NOMO-1 treated with DMSO at 0.1 percent for 48 hours (cell line): Measurements from ENCODE around the gene DNAJC6.
A peak's percentile ranks its signal among the peaks of the same experiment; 100 is the strongest.

Source experiments
- DNase-seq: peaks from one replicate; lab custom pipeline; 2025; ENCODE audit not compliant: unreplicated experiment; lab: John Stamatoyannopoulos, UW

DNAJC6 gene

DNA sequence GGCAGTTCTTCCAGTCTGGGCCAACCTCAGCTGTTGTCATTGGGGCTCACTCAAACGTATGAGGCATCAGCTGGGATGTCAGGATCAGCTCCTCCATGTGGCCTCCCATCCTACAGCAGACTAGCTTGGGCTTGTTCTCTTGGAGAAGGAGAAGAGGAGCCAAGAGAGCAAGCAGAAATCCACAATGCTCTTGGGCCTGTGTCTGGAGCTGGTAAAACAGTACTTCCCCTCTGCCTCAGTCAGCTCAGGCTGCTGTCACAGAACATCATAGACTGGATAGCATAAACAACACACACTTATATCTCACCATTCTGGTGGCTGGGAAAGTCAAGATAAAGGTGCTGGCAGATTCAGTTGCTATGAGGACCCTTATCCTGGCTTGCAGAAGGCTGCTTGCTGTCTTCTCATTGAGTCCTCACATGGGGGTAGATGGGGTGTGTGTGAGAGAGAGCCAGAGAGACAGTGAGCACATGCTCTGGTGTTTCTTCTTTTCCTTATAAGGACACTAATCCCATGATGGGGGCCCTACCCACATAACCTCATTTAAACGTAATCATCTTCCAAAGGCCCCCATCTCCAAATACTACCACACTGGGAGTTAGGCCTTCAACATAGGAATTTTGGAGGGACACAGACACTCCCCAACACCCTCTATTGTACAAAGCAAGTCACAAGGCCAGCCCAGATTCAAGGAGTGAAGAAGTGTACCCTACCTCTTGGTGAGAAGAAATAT is 16.3 kb upstream of the DNAJC6 start:
- DNase-seq, result no peak

DNA sequence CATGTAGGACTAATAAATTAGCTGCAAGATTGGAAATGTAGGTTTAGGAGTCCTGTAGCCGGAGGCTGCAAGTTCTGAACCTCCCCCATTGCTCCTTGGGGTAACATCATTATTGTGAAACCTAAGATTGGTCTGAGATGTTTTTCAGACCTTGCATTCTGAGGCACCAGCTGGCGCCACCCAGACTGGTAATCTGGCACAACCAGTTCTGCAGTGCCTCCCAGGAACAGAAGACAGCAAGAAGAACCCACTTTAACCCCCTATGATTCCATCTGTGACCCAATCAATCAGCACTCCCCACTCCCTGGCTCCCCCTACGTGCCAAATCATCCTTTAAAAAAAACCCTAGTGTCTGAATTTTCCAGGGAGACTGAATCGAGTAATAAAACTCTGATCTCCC is 11.6 kb upstream of the DNAJC6 start:
- no peak for DNase-seq

DNA sequence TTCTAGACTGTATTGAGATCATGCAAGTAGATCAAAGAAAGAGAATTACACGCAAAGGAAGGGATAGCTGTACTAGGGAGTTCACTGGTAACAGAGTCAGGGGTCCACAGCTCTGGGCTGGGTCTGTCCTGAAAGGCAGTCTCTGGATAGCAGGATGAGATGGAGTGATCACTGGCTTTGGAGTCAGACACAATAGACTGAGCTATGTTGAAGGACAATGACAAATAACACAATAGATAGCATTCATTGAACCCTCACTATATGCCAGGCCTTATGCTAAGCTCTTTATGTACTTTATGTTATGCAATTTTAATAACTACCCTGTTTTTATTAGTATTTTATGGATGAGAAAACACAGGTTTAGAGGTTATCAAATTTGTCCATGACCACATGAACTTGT is 10.0 kb upstream of the DNAJC6 start:
- no peak for DNase-seq

- no peak for DNase-seq
Observed at GRCh38 chr1:65308781-65309303, 501 bp upstream of the DNAJC6 start.

DNA sequence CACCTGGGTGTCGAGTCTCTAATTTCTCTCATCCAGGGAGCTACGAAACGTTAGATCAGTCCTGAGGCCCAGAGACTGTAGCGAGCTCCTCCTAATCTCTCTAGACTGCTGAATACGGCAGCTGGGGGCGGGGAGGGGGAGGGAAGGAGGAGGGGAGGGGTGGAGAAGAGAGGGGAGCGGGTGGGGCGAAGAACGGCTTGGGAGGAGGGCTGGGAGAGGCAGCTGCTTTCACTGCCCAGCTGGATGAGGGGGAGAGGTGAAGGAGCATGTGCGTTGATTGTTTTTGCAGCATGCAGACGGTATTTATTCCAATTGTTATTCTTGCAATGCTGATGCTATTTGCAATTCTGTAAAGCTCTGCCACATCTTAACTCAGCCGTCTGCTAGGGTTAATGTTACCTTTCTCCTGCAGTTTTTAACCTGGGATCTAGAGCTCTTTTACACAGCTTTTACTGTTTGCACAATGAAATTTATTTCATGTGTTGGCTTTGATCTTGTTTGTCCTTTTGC is 790 bp downstream of the DNAJC6 start:
- no peak for DNase-seq

DNA sequence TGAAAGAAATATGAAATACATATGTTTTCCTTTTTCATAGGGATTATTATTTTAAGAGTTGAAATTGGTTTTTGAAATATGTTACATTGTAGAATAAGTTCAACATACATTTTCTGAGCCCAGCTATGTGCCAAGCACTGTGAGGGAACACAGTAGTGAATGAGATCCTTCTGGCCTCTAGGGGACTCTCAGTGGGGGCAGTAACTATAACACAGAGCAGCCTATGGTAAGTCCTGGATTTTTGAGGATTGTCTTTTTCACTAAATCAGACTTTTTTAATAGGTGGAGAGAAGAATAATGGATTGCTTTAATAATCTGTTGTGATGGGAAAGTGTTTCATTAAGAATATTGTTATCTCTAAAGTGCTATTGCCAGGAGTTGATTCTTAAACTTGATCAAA is 2.4 kb downstream of the DNAJC6 start:
- no peak for DNase-seq

DNA sequence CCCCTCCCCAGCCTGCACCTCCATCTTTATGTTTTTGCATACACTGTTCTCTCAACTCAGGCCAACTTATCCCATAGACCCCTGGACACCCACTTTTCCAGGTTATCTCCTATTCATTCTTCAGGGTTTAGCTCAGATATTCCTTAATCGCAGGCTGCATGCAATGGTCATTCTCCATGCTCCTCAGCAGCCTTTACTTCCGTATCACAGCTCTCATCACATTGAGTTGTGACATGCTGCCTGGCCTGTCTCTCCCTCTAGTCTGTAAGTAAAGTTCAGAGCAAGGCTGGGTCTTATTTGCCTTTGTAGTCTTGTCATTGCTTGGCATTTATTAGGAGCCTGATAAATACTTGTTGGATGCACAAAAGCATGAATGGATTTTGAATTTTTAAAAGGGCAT is 6.9 kb downstream of the DNAJC6 start:
- no peak for DNase-seq

DNA sequence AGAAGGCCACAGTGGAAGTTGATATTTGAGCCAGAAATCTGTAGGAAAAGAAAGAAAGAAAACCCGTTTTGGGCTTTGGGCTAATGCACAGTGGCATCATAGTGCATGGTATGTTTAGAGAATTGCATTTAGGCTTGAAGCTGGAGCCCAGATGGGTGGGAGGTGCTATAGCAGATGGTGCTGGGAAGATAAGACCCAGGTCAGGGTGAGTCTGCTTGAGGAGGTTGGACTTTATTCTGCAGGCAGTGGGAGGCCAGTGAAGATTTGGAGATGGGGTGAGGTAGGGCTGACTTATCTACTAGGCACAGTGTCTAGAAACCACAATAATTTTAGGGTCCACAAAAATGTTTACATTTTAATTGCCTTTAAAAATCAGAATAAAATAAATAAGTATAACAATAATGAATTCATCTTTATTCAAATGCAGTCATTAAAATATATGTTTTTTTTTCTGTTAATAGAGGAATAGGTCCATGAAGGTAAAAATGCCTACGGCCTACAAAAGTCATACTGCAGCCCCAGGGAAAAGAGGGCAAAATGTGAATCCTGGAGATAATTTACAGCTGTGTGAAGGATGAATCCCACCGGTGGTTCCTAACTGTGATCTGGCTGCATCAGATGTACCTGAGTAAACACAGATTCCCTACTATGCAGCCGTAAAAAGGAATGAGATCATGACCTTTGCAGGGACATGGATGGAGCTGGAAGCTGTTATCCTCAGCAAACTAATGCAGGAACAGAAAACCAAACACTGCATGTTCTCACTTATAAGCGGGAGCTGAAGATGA is 8.7 kb downstream of the DNAJC6 start:
- DNase-seq, result no peak

DNA sequence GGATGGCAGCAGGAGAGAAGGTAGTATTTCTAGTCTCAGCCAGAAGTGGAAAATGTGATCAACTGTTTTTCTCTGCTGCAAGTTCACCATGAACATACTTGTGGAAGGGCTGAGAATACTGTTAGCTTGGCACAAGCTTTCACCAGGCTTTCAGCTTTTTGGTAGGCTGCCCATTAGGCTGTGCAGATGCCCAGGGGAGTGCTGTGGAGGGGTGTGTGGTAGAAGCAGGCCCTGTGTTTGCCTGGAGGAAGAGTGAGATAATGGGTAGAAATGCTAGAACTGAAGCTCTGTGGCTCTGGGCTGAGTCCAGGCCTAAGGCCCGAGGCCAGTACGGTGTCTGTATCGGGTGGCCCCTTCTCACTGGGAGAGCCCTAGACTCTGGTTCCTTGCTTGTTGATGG is 9.8 kb downstream of the DNAJC6 start:
- DNase-seq, result no peak

GRCh38 chr1:65319754-65320153 is 10.4 kb downstream of the DNAJC6 start:
- no peak for DNase-seq

GRCh38 chr1:65321879-65322278 is 12.5 kb downstream of the DNAJC6 start:
- DNase-seq, result no peak

- DNase-seq, result peak; percentile 2
Observed at GRCh38 chr1:65323246-65323645, 13.9 kb downstream of the DNAJC6 start.

- no peak for DNase-seq
Observed at GRCh38 chr1:65330021-65330420, 20.7 kb downstream of the DNAJC6 start.

- no peak for DNase-seq
Observed at GRCh38 chr1:65330822-65331221, 21.5 kb downstream of the DNAJC6 start.

DNA sequence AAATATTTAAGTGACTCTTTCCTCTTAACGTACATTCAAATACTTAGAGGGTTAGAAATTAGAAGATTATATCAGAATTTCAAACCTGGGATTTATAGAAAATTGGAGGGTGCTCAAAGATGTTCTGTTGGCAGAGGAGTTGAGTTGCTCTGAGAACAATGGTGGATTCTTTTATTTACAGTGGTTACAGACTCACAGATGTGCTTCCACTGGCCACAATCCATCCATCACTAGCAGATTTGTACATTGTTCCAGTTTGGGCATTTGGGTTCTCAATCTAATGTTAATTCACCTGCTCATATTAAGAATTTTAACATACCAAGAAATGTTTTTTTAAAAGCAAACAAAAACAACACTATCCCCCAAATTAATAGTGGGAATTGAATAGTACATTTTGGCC is 23.5 kb downstream of the DNAJC6 start:
- DNase-seq, result no peak

GRCh38 chr1:65334081-65334480 is 24.7 kb downstream of the DNAJC6 start:
- no peak for DNase-seq

GRCh38 chr1:65339866-65340468 is 30.6 kb downstream of the DNAJC6 start:
- DNase-seq, result no peak

- no peak for DNase-seq
Observed at GRCh38 chr1:65341381-65341780, 32.0 kb downstream of the DNAJC6 start.

DNA sequence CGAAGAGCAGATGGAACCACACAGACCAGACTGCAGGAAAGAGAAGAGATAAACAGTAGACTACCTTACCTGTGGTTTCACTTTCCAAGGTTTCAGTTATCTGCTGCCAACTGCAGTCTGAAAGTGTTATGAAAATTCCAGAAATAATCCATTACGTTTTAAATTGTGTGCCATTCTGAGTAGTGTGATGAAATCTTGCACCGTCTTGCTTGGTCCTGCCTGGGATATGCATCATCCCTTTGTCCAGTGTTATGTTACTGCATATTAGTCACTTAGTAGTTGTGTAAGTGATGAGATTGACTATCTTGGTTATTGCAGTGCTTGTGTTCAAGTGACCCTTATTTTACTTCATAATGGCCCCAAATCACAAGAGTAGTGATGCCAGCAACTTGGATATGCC is 33.9 kb downstream of the DNAJC6 start:
- DNase-seq, result no peak

DNA sequence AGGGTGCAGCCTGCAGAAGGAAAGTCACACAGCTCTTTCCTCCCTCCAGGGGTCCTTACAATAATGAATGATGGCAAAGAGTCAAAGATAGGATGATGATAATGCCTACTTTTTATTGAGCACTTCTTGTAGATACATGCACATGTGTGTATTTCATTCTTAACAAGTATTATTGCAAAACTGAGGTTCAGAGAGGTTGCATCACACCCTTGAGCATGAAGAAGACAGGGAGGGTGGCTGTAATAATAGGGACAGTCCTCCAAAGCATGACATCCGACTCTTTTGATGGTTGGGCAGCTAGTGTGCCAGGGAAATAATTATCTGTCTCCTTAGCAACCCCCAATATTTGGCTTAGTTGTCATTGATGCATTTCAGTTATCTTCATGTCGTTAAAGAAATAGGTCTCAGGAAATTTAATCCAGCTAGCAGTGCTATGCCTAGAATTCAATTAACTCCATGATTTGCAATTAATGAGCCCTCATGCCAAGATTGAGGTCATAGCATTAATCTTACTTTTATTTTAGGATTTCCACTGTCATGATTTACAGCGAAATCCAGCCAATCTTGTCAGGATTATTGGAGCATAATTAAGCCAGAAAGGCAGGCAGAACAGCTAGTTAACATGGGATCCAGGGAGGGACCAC is 35.0 kb downstream of the DNAJC6 start:
- peak; percentile 26 for DNase-seq

DNA sequence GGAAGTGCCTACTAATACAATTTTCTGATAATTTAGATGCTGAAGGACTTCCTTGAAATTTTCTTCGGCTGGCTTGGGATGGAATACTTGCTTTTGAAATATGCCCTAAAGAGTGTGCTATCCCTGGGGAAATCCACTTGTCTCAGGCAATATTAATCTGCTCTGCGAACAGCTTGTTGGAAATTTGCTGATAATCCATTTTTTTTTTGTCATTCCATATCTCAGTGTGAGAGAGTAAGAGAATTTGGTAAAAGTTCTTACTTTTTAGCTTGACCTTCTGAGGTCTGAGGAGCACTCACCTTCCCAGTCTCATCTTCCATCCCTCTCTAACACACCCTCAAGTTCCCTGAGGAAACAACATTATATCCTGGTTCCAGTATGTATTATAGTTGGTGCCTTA is 36.8 kb downstream of the DNAJC6 start:
- no peak for DNase-seq
